GM23338 (cell line): ENCODE data around the gene MSH2. TPM values are rescaled to one million over a fixed set of nuclear protein-coding genes. Genes with fewer than 3 reads are reported as not detected.
A peak's percentile ranks its signal among the peaks of the same experiment; 100 is the strongest.

Source experiments
- ATAC-seq: fragments of 200-7000 bp; cut with Tn5 transposase; 3 replicates; pipeline ENCODE4 v1.9.1; 2020
- DNase-seq: peaks from one replicate; pipeline ENCODE4 v3.0.0-alpha.2; 2015; ENCODE audit warnings: low spot score
- H2AFZ ChIP-seq: fragments of 200-600 bp; sonication (generic); 2 replicates; pipeline ENCODE4 v1.8.0; 2016; ENCODE audit warnings: antibody characterized with exemption, mild to moderate bottlenecking, moderate library complexity
- H3F3A ChIP-seq: fragments of 200-600 bp; sonication (generic); replicated peaks from 2 replicates; pipeline ENCODE4 v1.8.0; 2017; ENCODE audit warnings: antibody characterized with exemption, mixed run types, low read depth
- H3K27ac ChIP-seq: fragments of 200-600 bp; sonication (generic); 2 replicates; pipeline ENCODE4 v1.6.1; 2016; ENCODE audit warnings: low read depth
- H3K27me3 ChIP-seq: fragments of 200-600 bp; sonication (generic); 2 replicates; pipeline ENCODE4 v1.8.0; 2016; ENCODE audit warnings: mild to moderate bottlenecking, mixed run types, moderate library complexity; ENCODE audit not compliant: insufficient read depth
- H3K36me3 ChIP-seq: fragments of 200-600 bp; sonication (generic); 2 replicates; pipeline ENCODE4 v1.8.0; 2016; ENCODE audit warnings: mild to moderate bottlenecking; ENCODE audit not compliant: insufficient read depth
- H3K4me1 ChIP-seq: fragments of 200-600 bp; sonication (generic); 2 replicates; pipeline ENCODE4 v1.8.0; 2016; ENCODE audit warnings: mild to moderate bottlenecking, moderate library complexity; ENCODE audit not compliant: insufficient read depth
- H3K4me2 ChIP-seq: fragments of 200-600 bp; sonication (generic); 2 replicates; pipeline ENCODE4 v1.7.1; 2017; ENCODE audit warnings: mixed run types
- H3K4me3 ChIP-seq: fragments of 200-600 bp; sonication (generic); 2 replicates; pipeline ENCODE4 v1.6.1; 2016; ENCODE audit warnings: mixed run types
- H3K79me2 ChIP-seq: fragments of 200-600 bp; sonication (generic); replicated peaks from 2 replicates; pipeline ENCODE4 v1.8.0; 2017; ENCODE audit warnings: mild to moderate bottlenecking; ENCODE audit not compliant: insufficient read depth
- H3K9me2 ChIP-seq: fragments of 200-600 bp; sonication (generic); 2 replicates; pipeline ENCODE4 v1.8.0; 2017; ENCODE audit not compliant: insufficient read depth
- H4K20me1 ChIP-seq: fragments of 200-600 bp; sonication (generic); replicated peaks from 2 replicates; pipeline ENCODE4 v1.8.0; 2017; ENCODE audit warnings: mild to moderate bottlenecking; ENCODE audit not compliant: insufficient read depth
- H3K27ac Mint-ChIP-seq: 2 replicates; pipeline ENCODE4 v1.8.0; 2020; ENCODE audit warnings: inconsistent platforms, mild to moderate bottlenecking, moderate library complexity, mixed read lengths
- H3K27me3 Mint-ChIP-seq: 3 replicates; pipeline ENCODE4 v1.8.0; 2022; ENCODE audit warnings: low read depth, mild to moderate bottlenecking, moderate library complexity, mixed read lengths, inconsistent platforms; ENCODE audit not compliant: insufficient read depth, poor library complexity
- H3K36me3 Mint-ChIP-seq: 3 replicates; pipeline ENCODE4 v1.8.0; 2021; ENCODE audit warnings: low read depth, mild to moderate bottlenecking, inconsistent platforms, moderate library complexity, mixed read lengths
- H3K4me1 Mint-ChIP-seq: 3 replicates; pipeline ENCODE4 v1.8.0; 2020; ENCODE audit warnings: mild to moderate bottlenecking, inconsistent platforms, mixed read lengths
- H3K4me3 Mint-ChIP-seq: 3 replicates; pipeline ENCODE4 v1.8.0; 2021; ENCODE audit warnings: moderate library complexity, mild to moderate bottlenecking, inconsistent platforms, mixed read lengths
- H3K9me3 Mint-ChIP-seq: 3 replicates; pipeline ENCODE4 v1.8.0; 2020; ENCODE audit warnings: moderate library complexity, mild to moderate bottlenecking, inconsistent platforms, mixed read lengths
- CREB1 ChIP-seq: fragments of 250-450 bp; sonication (Bioruptor Pico); IDR thresholded peaks from 2 replicates; pipeline ENCODE4 v1.5.0; 2020; ENCODE audit warnings: low read depth, mild to moderate bottlenecking, moderate library complexity
- ETS1 ChIP-seq: IDR thresholded peaks from 2 replicates; pipeline ENCODE4 v1.6.1; 2016; ENCODE audit warnings: antibody characterized with exemption
- EZH2 ChIP-seq: fragments of 200-600 bp; sonication (generic); IDR thresholded peaks from one replicate; pipeline ENCODE4 v1.8.0; 2017; ENCODE audit warnings: antibody characterized with exemption, mild to moderate bottlenecking, low read depth; ENCODE audit not compliant: unreplicated experiment
- EZH2phosphoT487 ChIP-seq: fragments of 200-600 bp; sonication (generic); IDR thresholded peaks from one replicate; pipeline ENCODE4 v1.8.1; 2018; ENCODE audit warnings: antibody characterized with exemption; ENCODE audit not compliant: unreplicated experiment
- JUNB ChIP-seq: IDR thresholded peaks from one replicate; pipeline ENCODE4 v1.6.1; 2016; ENCODE audit warnings: antibody characterized with exemption; ENCODE audit not compliant: unreplicated experiment
- NANOG ChIP-seq: IDR thresholded peaks from 2 replicates; pipeline ENCODE4 v1.6.1; 2016; ENCODE audit warnings: antibody characterized with exemption, borderline replicate concordance
- POLR2AphosphoS5 ChIP-seq: IDR thresholded peaks from 2 replicates; pipeline ENCODE4 v1.6.1; 2016; ENCODE audit warnings: antibody characterized with exemption, low read depth
- STAT1 ChIP-seq: IDR thresholded peaks from one replicate; pipeline ENCODE4 v1.6.1; 2016; ENCODE audit warnings: antibody characterized with exemption; ENCODE audit not compliant: unreplicated experiment
- ZNF114 ChIP-seq: fragments of 250-450 bp; sonication (Bioruptor Pico); IDR thresholded peaks from 2 replicates; pipeline ENCODE4 v1.5.0; 2020; ENCODE audit warnings: mild to moderate bottlenecking, moderate library complexity
- ZNF331 ChIP-seq: fragments of 250-450 bp; sonication (Bioruptor Pico); IDR thresholded peaks from 2 replicates; pipeline ENCODE4 v1.5.0; 2020; ENCODE audit warnings: low read depth, mild to moderate bottlenecking, moderate library complexity
- ZNF462 ChIP-seq: fragments of 250-450 bp; sonication (Bioruptor Pico); IDR thresholded peaks from 2 replicates; pipeline ENCODE4 v1.5.0; 2020; ENCODE audit warnings: mild to moderate bottlenecking, moderate library complexity
- polyA plus RNA-seq: library from polyadenylated mRNA; unstranded; fragments of >200 nt; fragmentation: Nextera tagmentation; extraction: Ambion mirVana; gene quantifications from 2 replicates; pipeline ENCODE4 v1.2.1, GENCODE V29; 2016
- total RNA-seq: library from RNA; depleted of rRNA; stranded (reverse); fragments of >200 nt; shearing (Covaris generic); gene quantifications from 2 replicates; pipeline ENCODE4 v1.2.3, GENCODE V29; 2014
- TF ChIP-seq, protein P1 (sequence below): IDR thresholded peaks from one replicate; pipeline ENCODE4 v1.6.1; 2018; ENCODE audit warnings: antibody characterized with exemption; ENCODE audit not compliant: unreplicated experiment
- TF ChIP-seq, protein P2 (sequence below), 2 experiments: fragments of 200-600 bp in 1 of 2; sonication (generic) in 1 of 2; conservative IDR thresholded peaks; 2 replicates each; pipeline versions ENCODE4 v1.5.1 to v1.6.1; 2016 to 2017; ENCODE audit warnings: antibody characterized with exemption in 2 of 2, low read depth in 2 of 2, mild to moderate bottlenecking in 2 of 2, moderate library complexity in 1 of 2

The MSH2 gene
- total and polyA plus RNA-seq, 2 experiments from 2014 or later = 156 to 249 TPM

GRCh38 chr2:47457268-47457667 lies 54.3 kb downstream of the MSH2 start:
- Histone ChIP-seq H3K9me2 (no peaks in the 10 kb centered on the region), H3K27me3 (no peaks in the 10 kb centered on the region), H3K4me1 (no peaks in the 10 kb centered on the region), H3K79me2 (peaks cover 78% of the 10 kb centered on the region), H3K4me3 (no peak overlapping the region), H3F3A (0 out of 2 replicates have a peak, but pooled peaks cover 3% of the 10 kb centered on the region), H4K20me1 (peaks cover 20% of the 10 kb centered on the region), H3K4me2 (no peak overlapping the region), H3K36me3 (peaks cover 27% of the 10 kb centered on the region), H3K27ac (peak overlapping the region; percentile 33; the same call in 1 of the 2 replicates), H2AFZ (no peak overlapping the region)
- H3K4me3 Mint-ChIP-seq = no peak overlapping the region
- H3K27me3 Mint-ChIP-seq = peaks cover 3% of the 10 kb centered on the region
- peaks cover 85% of the 10 kb centered on the region for H3K36me3 Mint-ChIP-seq
- H3K9me3 Mint-ChIP-seq = no peaks in the 10 kb centered on the region; the same call in 2 of the 3 replicates
- no peak for DNase-seq
- H3K27ac Mint-ChIP-seq = no peak overlapping the region
- no peak for TF ChIP-seq ETS1
- TF ChIP-seq ZNF462 (CRISPR knock-in tag) = no peak
- no peak for TF ChIP-seq CREB1 (CRISPR knock-in tag)
- TF ChIP-seq, protein P1, sequence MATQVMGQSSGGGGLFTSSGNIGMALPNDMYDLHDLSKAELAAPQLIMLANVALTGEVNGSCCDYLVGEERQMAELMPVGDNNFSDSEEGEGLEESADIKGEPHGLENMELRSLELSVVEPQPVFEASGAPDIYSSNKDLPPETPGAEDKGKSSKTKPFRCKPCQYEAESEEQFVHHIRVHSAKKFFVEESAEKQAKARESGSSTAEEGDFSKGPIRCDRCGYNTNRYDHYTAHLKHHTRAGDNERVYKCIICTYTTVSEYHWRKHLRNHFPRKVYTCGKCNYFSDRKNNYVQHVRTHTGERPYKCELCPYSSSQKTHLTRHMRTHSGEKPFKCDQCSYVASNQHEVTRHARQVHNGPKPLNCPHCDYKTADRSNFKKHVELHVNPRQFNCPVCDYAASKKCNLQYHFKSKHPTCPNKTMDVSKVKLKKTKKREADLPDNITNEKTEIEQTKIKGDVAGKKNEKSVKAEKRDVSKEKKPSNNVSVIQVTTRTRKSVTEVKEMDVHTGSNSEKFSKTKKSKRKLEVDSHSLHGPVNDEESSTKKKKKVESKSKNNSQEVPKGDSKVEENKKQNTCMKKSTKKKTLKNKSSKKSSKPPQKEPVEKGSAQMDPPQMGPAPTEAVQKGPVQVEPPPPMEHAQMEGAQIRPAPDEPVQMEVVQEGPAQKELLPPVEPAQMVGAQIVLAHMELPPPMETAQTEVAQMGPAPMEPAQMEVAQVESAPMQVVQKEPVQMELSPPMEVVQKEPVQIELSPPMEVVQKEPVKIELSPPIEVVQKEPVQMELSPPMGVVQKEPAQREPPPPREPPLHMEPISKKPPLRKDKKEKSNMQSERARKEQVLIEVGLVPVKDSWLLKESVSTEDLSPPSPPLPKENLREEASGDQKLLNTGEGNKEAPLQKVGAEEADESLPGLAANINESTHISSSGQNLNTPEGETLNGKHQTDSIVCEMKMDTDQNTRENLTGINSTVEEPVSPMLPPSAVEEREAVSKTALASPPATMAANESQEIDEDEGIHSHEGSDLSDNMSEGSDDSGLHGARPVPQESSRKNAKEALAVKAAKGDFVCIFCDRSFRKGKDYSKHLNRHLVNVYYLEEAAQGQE = no peak
- no peak for TF ChIP-seq NANOG
- TF ChIP-seq EZH2 = no peak
- TF ChIP-seq POLR2AphosphoS5 = no peak
- TF ChIP-seq STAT1 = no peak
- no peak for TF ChIP-seq EZH2phosphoT487
- no peak for TF ChIP-seq JUNB
- TF ChIP-seq, protein P2, sequence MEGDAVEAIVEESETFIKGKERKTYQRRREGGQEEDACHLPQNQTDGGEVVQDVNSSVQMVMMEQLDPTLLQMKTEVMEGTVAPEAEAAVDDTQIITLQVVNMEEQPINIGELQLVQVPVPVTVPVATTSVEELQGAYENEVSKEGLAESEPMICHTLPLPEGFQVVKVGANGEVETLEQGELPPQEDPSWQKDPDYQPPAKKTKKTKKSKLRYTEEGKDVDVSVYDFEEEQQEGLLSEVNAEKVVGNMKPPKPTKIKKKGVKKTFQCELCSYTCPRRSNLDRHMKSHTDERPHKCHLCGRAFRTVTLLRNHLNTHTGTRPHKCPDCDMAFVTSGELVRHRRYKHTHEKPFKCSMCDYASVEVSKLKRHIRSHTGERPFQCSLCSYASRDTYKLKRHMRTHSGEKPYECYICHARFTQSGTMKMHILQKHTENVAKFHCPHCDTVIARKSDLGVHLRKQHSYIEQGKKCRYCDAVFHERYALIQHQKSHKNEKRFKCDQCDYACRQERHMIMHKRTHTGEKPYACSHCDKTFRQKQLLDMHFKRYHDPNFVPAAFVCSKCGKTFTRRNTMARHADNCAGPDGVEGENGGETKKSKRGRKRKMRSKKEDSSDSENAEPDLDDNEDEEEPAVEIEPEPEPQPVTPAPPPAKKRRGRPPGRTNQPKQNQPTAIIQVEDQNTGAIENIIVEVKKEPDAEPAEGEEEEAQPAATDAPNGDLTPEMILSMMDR (conservative IDR thresholded peaks at IDR 0.05; ENCODE audit: low read depth in 2 of 2) = no peak
- no peak for TF ChIP-seq ZNF331 (CRISPR knock-in tag)
- no peak for TF ChIP-seq ZNF114 (CRISPR knock-in tag)
- ATAC-seq = no peak
- no peaks in the 10 kb centered on the region for H3K4me1 Mint-ChIP-seq
